Stimulated activated CD4-positive, alpha-beta T cell treated with anti-CD3 and anti-CD28 coated beads, TNF-alpha, amount 100 ng/mL, for 1 hour (primary cell): ENCODE data around the gene CD300LF.

Experiments
- DNase-seq, 3 donors: peaks; one replicate each; pipeline ENCODE4 v3.0.0-alpha.2; 2020; ENCODE audit warnings: low read depth in 3 of 3, low spot score in 1 of 3

CD300LF gene

GRCh38 chr17:74712756-74713155 is at the start of gene CD300LF:
CD300LF (minus strand) TSS chr17:74712923; CDS start chr17:74712866, 57 bp downstream.
- no peak for DNase-seq

GRCh38 chr17:74761931-74762330 is 49.2 kb upstream of the CD300LF start:
- no peak for DNase-seq

- no peak for DNase-seq
Measured at GRCh38 chr17:74761419-74761818, 48.7 kb upstream of the CD300LF start.

GRCh38 chr17:74760404-74761105 is 47.8 kb upstream of the CD300LF start:
- no peak for DNase-seq

GRCh38 chr17:74759941-74760340 is 47.2 kb upstream of the CD300LF start:
- DNase-seq: no peak

DNA sequence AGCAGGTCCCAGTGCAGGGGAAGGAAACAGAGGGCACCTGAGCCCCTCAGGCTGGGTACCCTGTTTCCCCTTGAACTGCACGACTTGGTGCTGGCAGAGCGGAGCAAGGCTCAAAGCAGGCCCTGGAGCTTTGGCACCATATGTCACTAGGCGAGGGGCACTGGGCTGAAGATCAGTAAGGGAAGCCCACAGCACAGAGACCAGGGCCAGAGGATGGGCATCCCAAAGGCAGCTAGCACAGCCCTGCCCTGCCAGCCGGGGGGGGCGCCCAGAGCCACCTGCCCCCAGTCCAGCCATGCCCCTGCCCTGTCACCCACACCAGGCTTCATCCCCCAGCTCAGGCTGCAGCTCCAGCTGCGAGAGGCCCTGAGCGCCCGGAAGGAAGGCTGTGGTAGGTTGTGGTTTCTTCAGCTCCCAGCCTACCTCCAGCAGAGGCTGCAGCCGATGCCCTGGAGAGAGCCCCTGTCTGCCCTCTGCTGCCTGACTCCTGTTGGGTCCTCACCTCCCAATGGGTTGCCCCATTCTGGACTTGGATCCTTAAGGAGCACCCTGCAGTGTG is 46.6 kb upstream of the CD300LF start:
- no peak for DNase-seq

GRCh38 chr17:74758848-74759168 is 46.1 kb upstream of the CD300LF start:
- no peak for DNase-seq

DNA sequence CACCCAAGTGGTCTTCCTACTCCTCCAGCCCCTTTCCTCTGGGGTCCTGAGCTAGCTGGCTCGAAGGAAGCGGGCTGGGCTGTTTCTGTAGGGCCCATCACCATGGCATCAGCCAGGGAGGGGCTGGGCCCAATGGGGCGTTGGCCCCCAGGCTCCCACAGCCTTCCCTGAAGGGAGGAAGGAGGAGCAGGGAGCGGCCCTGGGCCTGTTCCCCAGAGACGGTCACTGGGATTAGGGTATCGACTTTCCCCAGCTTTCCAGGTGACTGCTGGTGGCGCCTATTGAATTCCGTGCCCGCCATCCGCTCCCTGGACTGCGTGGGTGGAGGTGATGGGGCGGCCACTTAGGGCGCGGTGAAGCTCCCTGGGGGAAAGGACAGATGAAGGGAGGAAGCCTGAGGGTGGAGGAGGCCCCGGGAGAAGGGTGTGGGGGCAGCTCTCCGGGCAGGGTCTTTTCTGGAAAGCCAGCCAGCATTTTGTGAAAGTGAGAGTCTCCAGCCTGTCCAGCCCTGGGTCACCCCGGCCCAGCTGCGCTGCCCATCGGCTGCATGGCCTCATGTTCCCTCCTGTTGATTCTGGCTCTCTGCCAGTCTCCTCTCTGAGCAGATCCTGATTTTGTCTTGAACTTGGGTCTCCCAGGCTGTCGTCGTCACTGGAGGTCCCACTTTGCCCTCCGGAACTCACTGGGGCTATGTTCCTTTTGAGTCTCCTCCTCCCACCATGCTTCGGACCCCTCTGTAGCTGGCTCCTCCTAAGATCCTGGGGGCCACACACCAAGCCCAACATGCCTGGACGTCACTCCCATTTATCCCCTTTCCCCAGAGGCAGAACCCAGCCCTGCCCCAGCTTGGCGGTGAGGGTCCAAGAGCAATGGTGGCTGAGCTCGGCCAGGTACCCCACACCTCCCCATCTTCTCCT is 45.5 kb upstream of the CD300LF start:
- DNase-seq: no peak

DNA sequence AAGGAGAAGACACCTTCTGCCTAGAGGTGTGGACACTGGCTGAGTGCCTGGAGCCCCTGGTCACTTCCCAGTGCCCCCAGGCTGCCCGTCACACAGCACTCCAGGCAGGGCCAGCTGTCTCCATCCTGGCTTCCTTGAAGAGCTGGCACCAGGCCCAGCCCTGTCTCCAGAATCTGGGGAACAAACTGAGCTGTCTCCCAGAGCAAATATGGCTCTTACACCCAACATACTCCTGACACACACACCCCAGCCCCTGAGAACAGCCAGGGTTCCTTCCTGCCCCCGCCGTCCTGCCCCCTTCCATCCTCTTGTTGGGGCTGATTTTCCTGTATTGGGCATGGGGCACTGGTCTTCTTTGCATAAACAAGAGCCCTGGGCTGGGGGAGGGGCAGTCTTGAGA is 44.8 kb upstream of the CD300LF start:
- no peak for DNase-seq

- no peak for DNase-seq
Measured at GRCh38 chr17:74756891-74757290, 44.2 kb upstream of the CD300LF start.

GRCh38 chr17:74755533-74755932 is 42.8 kb upstream of the CD300LF start:
- no peak for DNase-seq

GRCh38 chr17:74754832-74755231 is 42.1 kb upstream of the CD300LF start:
- no peak for DNase-seq

- DNase-seq: no peak
Measured at GRCh38 chr17:74752822-74753401, 40.2 kb upstream of the CD300LF start.

GRCh38 chr17:74752415-74752814 is 39.7 kb upstream of the CD300LF start:
- no peak for DNase-seq

DNA sequence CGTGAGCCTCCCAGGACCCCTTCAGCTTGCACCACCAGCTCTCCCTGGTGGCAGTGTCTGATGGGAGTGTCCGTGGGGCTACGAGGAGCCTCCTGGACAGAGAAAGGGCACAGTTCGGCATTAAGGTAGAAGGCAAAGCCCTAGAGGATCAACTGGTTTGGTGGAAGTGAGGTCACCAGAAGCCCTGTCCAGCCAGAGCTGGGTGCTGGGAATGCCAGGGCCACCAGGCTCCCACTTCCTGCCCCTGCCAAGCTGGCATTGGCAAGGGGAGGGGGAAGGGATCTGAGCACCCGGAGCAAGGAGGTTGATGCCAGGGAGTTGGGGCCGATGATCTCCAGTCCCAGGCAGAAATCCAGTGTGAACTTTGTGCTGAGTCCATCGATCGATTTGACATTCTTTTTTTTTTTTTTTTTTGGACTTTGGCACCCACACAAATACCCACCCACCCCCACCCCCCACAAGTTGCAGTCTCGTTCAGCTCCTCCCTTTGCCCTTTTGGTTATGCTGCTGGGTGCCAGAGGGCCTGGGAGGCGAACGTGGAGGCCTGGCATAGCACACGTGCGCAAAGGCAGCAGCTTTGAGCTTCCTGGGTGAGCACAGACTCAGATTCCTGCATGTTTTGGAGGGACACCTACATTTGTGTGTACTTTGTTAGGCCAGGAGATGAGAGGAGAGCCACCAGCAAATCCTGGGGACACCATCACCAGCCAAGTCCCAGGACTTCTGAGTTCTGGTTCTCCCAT is 37.8 kb upstream of the CD300LF start:
- no peak for DNase-seq

DNA sequence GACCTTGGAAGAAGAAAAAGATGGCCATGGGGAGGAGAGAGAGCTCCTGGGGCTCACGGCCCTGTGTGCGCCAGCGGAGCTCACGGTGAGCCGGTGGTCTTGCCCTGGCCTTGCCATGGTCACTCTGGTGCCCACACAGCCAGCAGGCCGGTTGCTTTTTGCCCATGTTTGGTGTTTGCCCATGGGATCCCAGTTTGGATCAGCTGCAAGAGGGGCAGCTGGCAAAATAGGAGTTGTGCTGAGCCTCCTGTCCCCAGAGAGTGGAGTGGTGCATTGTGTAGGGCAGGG is 37.3 kb upstream of the CD300LF start:
- no peak for DNase-seq

- no peak for DNase-seq
Measured at GRCh38 chr17:74749279-74750038, 36.7 kb upstream of the CD300LF start.

- peak; percentile 89 to 91 (median 91) for DNase-seq
Measured at GRCh38 chr17:74748529-74749278, 36.0 kb upstream of the CD300LF start, which contains the start of gene NHERF1. NHERF1 (plus strand) TSS chr17:74748628; CDS start chr17:74748847, 219 bp downstream.

DNA sequence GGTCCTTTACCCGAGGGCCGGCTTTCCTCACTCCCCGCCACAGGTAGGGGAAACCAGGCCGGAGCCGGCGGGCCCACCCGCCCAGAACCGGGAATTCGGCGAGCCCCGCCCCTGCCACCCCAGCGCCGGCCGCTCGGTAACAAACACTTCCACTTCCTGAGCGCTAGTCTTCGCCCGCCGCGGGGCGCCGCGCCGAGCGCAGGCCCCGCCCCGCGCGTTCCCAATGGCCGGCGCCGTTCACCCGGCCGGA is 35.5 kb upstream of the CD300LF start:
- DNase-seq: no peak

DNA sequence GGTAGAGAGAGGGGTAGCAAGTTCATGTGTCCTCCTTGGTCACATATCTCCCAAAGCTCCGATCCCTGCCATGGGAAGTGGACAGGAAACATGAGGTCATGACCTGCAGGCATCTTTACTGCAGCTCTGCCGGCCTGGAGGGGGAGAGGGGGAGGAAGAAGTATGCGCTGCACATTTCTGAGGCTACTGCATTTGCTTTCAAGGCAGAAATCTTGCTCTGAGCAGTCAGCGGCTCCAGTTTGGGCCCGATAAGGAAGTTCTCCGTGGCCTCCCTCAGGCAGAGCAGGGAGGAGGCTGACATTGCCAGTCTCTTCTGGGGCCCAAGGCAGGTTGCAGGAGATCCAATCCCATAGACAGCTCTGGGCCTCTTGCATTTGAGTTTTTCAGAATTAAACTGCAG is 34.2 kb upstream of the CD300LF start:
- no peak for DNase-seq
